ENCODE measurements around the gene TMPRSS15.

- TF ChIP-seq CTCF (conservative IDR thresholded peaks at IDR 0.05; ENCODE audit: low read depth, low read length), result no peak
- TF ChIP-seq EZH2 (IDR thresholded peaks at IDR 0.05; ENCODE audit: borderline replicate concordance, low read depth, low read length, poor library complexity, severe bottlenecking), result no peak
Observed at GRCh38 chr21:18268906-18269305, 134.7 kb downstream of the TMPRSS15 start.

Measured in A673 (cell line).